ENCODE results near the gene ALG12. TPM values are rescaled to one million over a fixed set of nuclear protein-coding genes. Genes with fewer than 3 reads are reported as not detected.

The ALG12 gene
- total RNA-seq, 2 donors from 2014 or later, result 19.7 to 26.2 TPM

DNA sequence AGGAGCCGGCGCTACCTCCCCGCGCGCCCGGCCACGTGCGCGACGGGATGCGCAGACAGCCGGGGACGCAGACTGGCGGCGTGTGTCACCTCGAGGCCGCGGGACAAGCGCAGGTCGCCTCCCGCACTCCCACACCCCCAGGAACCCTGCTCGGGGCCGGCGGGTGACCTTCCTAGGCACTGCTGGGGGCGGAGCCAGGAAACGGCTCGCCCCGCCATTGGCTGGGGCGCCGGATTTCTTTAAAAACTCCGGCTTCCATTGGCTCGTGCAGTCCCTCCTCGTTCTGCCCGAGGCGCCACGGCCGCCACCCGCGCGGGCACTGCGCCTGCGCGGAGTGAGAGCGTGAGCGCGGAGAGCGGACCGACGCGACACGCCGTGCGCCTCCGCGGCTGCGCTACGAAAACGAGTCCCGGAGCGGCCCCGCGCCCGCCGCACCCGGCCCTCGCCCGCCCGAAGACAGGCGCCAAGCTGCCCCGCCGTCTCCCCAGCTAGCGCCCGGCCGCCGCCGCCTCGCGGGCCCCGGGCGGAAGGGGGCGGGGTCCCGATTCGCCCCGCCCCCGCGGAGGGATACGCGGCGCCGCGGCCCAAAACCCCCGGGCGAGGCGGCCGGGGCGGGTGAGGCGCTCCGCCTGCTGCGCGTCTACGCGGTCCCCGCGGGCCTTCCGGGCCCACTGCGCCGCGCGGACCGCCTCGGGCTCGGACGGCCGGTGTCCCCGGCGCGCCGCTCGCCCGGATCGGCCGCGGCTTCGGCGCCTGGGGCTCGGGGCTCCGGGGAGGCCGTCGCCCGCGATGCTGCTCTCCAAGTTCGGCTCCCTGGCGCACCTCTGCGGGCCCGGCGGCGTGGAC, 42.1 kb upstream of the ALG12 start, which contains the start of gene PIM3:
Gene PIM3 (plus strand): TSS at position 614 of the 846 bp plus-strand sequence. CDS start 176 bp downstream, at position 790.
- peak within 1 kb of the TSS; percentile 83 for H3K4me3 Mint-ChIP-seq
- H3K4me3 ChIP-seq (ENCODE audit: low read length), result peak within 1 kb of the TSS; percentile 81
- H3K27ac ChIP-seq (ENCODE audit: low read depth, low read length), result peak within 1 kb of the TSS; percentile 86
- peak; percentile 96 for DNase-seq
- no peak for TF ChIP-seq CTCF (conservative IDR thresholded peaks at IDR 0.05)
- peak within 1 kb of the TSS; percentile 85 for H3K27ac Mint-ChIP-seq
- H3K9me3 ChIP-seq (ENCODE audit: control insufficient read depth, low read length), result no peaks in the 10 kb centered on the region
- H3K36me3 Mint-ChIP-seq (ENCODE audit: low read depth), result peaks cover 9% of the 10 kb centered on the region
- H3K9me3 Mint-ChIP-seq, result no peaks in the 10 kb centered on the region
- peak within 1 kb of the TSS; percentile 55 for H3K9ac ChIP-seq (ENCODE audit: extremely low read depth, low read length, poor library complexity, severe bottlenecking)
- no peaks in the 10 kb centered on the region for H3K27me3 ChIP-seq (ENCODE audit: control insufficient read depth, insufficient read depth, low read length, poor library complexity, severe bottlenecking)
- H3K27me3 Mint-ChIP-seq (ENCODE audit: insufficient read depth), result no peaks in the 10 kb centered on the region
- H3K4me1 ChIP-seq (ENCODE audit: control insufficient read depth, insufficient read depth, low read length), result peaks cover 9% of the 10 kb centered on the region
- peaks cover 18% of the 10 kb centered on the region for H3K36me3 ChIP-seq (ENCODE audit: control insufficient read depth, insufficient read depth, low read length)
- 0% methylated on average over 26 to 137 of the region's 137 CpGs for WGBS, 2 experiments (ENCODE audit: insufficient coverage in 1 of 2, insufficient read length in 1 of 2)
- H3K4me1 Mint-ChIP-seq, result peaks cover 4% of the 10 kb centered on the region

- H3K27me3 Mint-ChIP-seq (ENCODE audit: insufficient read depth), result no peaks in the 10 kb centered on the region
- H3K4me1 ChIP-seq (ENCODE audit: control insufficient read depth, insufficient read depth, low read length), result peaks cover 9% of the 10 kb centered on the region
- H3K9me3 Mint-ChIP-seq, result no peaks in the 10 kb centered on the region
- DNase-seq, result no peak
- no peaks in the 10 kb centered on the region for H3K9me3 ChIP-seq (ENCODE audit: control insufficient read depth, low read length)
- H3K4me3 ChIP-seq (ENCODE audit: low read length), result peak overlapping the region; percentile 75
- no peak overlapping the region for H3K27ac Mint-ChIP-seq
- no peak overlapping the region for H3K27ac ChIP-seq (ENCODE audit: low read depth, low read length)
- H3K27me3 ChIP-seq (ENCODE audit: control insufficient read depth, insufficient read depth, low read length, poor library complexity, severe bottlenecking), result no peaks in the 10 kb centered on the region
- peak overlapping the region; percentile 83 for H3K4me3 Mint-ChIP-seq
- TF ChIP-seq CTCF (conservative IDR thresholded peaks at IDR 0.05), result no peak
- H3K36me3 ChIP-seq (ENCODE audit: control insufficient read depth, insufficient read depth, low read length), result peaks cover 18% of the 10 kb centered on the region
- H3K4me1 Mint-ChIP-seq, result peaks cover 4% of the 10 kb centered on the region
- peak overlapping the region; percentile 11 for H3K9ac ChIP-seq (ENCODE audit: extremely low read depth, low read length, poor library complexity, severe bottlenecking)
- WGBS, 2 experiments (ENCODE audit: insufficient coverage in 1 of 2, insufficient read length in 1 of 2), result 26 to 31% methylated on average over 5 to 21 of the region's 21 CpGs
- H3K36me3 Mint-ChIP-seq (ENCODE audit: low read depth), result peaks cover 9% of the 10 kb centered on the region
Measured at GRCh38 chr22:49959782-49960158, 41.5 kb upstream of the ALG12 start.

DNA sequence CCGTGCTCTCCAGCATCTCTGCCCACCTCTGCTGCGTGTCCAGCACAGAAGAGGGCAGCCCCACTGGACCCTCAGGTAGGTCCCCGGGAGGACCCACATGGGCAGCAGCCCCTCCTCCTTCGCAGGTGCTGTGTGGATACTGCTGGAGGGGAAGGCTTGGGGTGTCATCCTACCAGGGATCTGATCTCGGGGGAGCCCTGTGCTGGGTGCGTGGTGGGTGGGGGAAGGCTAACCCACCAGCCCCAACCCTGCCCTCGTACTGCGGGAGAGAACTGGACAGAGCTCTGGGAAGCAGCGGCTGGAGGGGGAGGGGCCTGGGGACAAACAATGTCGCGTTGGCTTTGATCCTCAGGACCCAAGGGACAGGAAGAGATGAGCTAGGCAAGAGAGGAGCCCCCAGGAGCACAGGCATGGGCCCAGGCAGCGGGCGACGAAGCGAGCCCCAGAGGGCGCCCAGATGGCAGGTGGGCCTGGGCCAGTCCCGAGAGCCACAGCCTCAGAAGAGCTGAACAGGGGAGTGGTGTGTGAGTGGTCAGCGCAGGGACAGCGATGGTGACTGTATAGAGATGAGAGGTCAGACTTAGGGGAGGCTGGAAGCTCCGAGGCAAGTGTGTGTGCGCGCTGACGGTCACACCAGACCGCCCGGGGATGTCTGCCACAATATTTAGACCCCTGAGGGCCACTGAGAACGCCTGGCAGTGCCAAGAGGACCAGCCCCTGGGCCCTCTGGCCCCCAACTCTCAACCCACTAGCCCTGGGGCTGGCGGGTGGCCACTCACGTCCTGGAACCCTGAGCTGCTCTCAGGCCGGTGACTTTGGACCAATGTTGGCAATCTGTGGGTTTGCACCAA, 40.9 kb upstream of the ALG12 start:
- Mint-ChIP-seq H3K36me3 (ENCODE audit: low read depth) (peaks cover 9% of the 10 kb centered on the region), H3K9me3 (no peaks in the 10 kb centered on the region), H3K4me3 (peak overlapping the region; percentile 83), H3K27ac (peak overlapping the region; percentile 13), H3K27me3 (ENCODE audit: insufficient read depth) (no peaks in the 10 kb centered on the region), H3K4me1 (peaks cover 4% of the 10 kb centered on the region)
- H3K9me3 ChIP-seq (ENCODE audit: control insufficient read depth, low read length), result no peaks in the 10 kb centered on the region
- DNase-seq, result peak; percentile 55
- H3K27me3 ChIP-seq (ENCODE audit: control insufficient read depth, insufficient read depth, low read length, poor library complexity, severe bottlenecking), result no peaks in the 10 kb centered on the region
- H3K4me3 ChIP-seq (ENCODE audit: low read length), result peak overlapping the region; percentile 75
- peaks cover 17% of the 10 kb centered on the region for H3K36me3 ChIP-seq (ENCODE audit: control insufficient read depth, insufficient read depth, low read length)
- H3K27ac ChIP-seq (ENCODE audit: low read depth, low read length), result no peak overlapping the region
- H3K4me1 ChIP-seq (ENCODE audit: control insufficient read depth, insufficient read depth, low read length), result peaks cover 9% of the 10 kb centered on the region
- no peak overlapping the region for H3K9ac ChIP-seq (ENCODE audit: extremely low read depth, low read length, poor library complexity, severe bottlenecking)
- TF ChIP-seq CTCF (conservative IDR thresholded peaks at IDR 0.05), result no peak
- WGBS, 2 experiments (ENCODE audit: insufficient coverage in 1 of 2, insufficient read length in 1 of 2), result 89 to 92% methylated on average over 15 to 29 of the region's 29 CpGs

All from endodermal cell (in vitro differentiated cells).